GM12878 (cell line): ENCODE results near the gene SUSD6. TPM values are rescaled to one million over a fixed set of nuclear protein-coding genes. Genes with fewer than 3 reads are reported as not detected.
A peak's percentile ranks its signal among the peaks of the same experiment; 100 is the strongest.

Experiments used
- BHLHE40 ChIP-seq, 2 experiments: fragments of 450-650 bp in 1 of 2; IDR thresholded peaks; 2 replicates each; pipeline ENCODE4 v1.6.1; 2011 to 2017; ENCODE audit warnings: low read depth in 2 of 2, borderline replicate concordance in 1 of 2, improper control_type of control experiment in 1 of 2, low read length in 1 of 2, mild to moderate bottlenecking in 1 of 2
- CBX3 ChIP-seq: fragments of 200-600 bp; sonication (generic); IDR thresholded peaks from 2 replicates; pipeline ENCODE4 v1.6.1; 2016; ENCODE audit warnings: low read depth, borderline replicate concordance
- EED ChIP-seq: sonication (generic); IDR thresholded peaks from 2 replicates; pipeline ENCODE4 v1.6.1; 2016; ENCODE audit warnings: antibody characterized with exemption, low read depth
- ETV6 ChIP-seq, 2 experiments: fragments of 450-650 bp in 1 of 2; IDR thresholded peaks in 1 of 2; conservative IDR thresholded peaks in 1 of 2; 2 replicates each; pipeline ENCODE4 v1.6.1; 2014; ENCODE audit warnings: antibody characterized with exemption in 1 of 2, borderline replicate concordance in 1 of 2, low read depth in 1 of 2, mild to moderate bottlenecking in 1 of 2, moderate library complexity in 1 of 2
- FOXM1 ChIP-seq: IDR thresholded peaks from 2 replicates; pipeline ENCODE4 v1.6.1; 2012; ENCODE audit warnings: low read depth, mild to moderate bottlenecking, inconsistent platforms, low read length, moderate library complexity
- HDGF ChIP-seq: fragments of 450-650 bp; IDR thresholded peaks from 2 replicates; pipeline ENCODE4 v1.6.1; 2016; ENCODE audit warnings: antibody characterized with exemption
- IRF3 ChIP-seq: fragments of 450-650 bp; IDR thresholded peaks from 2 replicates; pipeline ENCODE4 v1.6.1; 2014; ENCODE audit warnings: mild to moderate bottlenecking
- KDM1A ChIP-seq: fragments of 200-600 bp; sonication (generic); IDR thresholded peaks from 2 replicates; pipeline ENCODE4 v1.6.1; 2016; ENCODE audit warnings: borderline replicate concordance
- MEF2B ChIP-seq: fragments of 450-650 bp; IDR thresholded peaks from 2 replicates; pipeline ENCODE4 v1.6.1; 2018; ENCODE audit warnings: mild to moderate bottlenecking, moderate library complexity; ENCODE audit not compliant: partially characterized antibody, poor library complexity, severe bottlenecking
- NKRF ChIP-seq: fragments of 450-650 bp; conservative IDR thresholded peaks from 2 replicates; pipeline ENCODE4 v1.6.1; 2017; ENCODE audit warnings: mild to moderate bottlenecking, moderate library complexity
- POLR2A ChIP-seq: IDR thresholded peaks from 2 replicates; pipeline ENCODE4 v1.6.1; 2011; ENCODE audit warnings: low read depth, mild to moderate bottlenecking, low read length
- SKIL ChIP-seq: fragments of 450-650 bp; IDR thresholded peaks from 2 replicates; pipeline ENCODE4 v1.6.1; 2017; ENCODE audit warnings: mild to moderate bottlenecking, low read depth, inconsistent platforms; ENCODE audit not compliant: poor library complexity, severe bottlenecking
- TAF1 ChIP-seq: IDR thresholded peaks from 2 replicates; pipeline ENCODE4 v1.6.1; 2011; ENCODE audit warnings: mild to moderate bottlenecking, low read depth, low read length, borderline replicate concordance
- USF1 ChIP-seq: IDR thresholded peaks from 2 replicates; pipeline ENCODE4 v1.6.1; 2011; ENCODE audit warnings: borderline replicate concordance, low read depth, mild to moderate bottlenecking, moderate library complexity, mixed read lengths, low read length; ENCODE audit not compliant: insufficient read depth; ENCODE audit errors: extremely low read length
- YBX1 ChIP-seq: fragments of 450-650 bp; IDR thresholded peaks from 2 replicates; pipeline ENCODE4 v1.6.1; 2016; ENCODE audit warnings: antibody characterized with exemption
- YY1 ChIP-seq: IDR thresholded peaks from 2 replicates; pipeline ENCODE4 v1.6.1; 2011; ENCODE audit warnings: low read depth, mild to moderate bottlenecking, low read length
- ZBED1 ChIP-seq: IDR thresholded peaks from 2 replicates; pipeline ENCODE4 v1.6.1; 2016; ENCODE audit warnings: borderline replicate concordance
- ZBTB40 ChIP-seq: fragments of 450-650 bp; IDR thresholded peaks from 2 replicates; pipeline ENCODE4 v1.6.1; 2016; ENCODE audit warnings: mild to moderate bottlenecking, moderate library complexity, borderline replicate concordance
- ZNF274 ChIP-seq: IDR thresholded peaks from one replicate; pipeline ENCODE4 v1.8.0; 2011; ENCODE audit not compliant: insufficient read length, insufficient read depth
- ZZZ3 ChIP-seq: IDR thresholded peaks from 2 replicates; pipeline ENCODE4 v1.6.1; 2011; ENCODE audit warnings: low read depth; ENCODE audit not compliant: control insufficient read depth, insufficient read length
- polyA plus RNA-seq, 11 experiments: library from polyadenylated mRNA; depleted of rRNA in 4 of 11; unstranded in 6 of 11; stranded (reverse) in 5 of 11; fragments of >200 nt; fragmentation: Nextera tagmentation in 4 of 11; fragmentation: Illumina TruSeq in 1 of 11; extraction: Ambion mirVana in 4 of 11; extraction: Trizol in 1 of 11; gene quantifications; 1 replicate in 1 of 11; 2 replicates in 10 of 11; pipeline versions ENCODE4 v1.2.1 to v1.2.3, GENCODE V29; 2011 to 2016; ENCODE audit warnings: inconsistent platforms in 2 of 11, missing spikeins in 2 of 11, low read depth in 1 of 11
- total RNA-seq, 4 experiments: library from RNA; depleted of rRNA in 3 of 4; stranded (reverse); fragments of >200 nt in 3 of 4; fragmentation: Illumina TruSeq in 1 of 4; extraction: Trizol in 1 of 4; gene quantifications; 2 replicates each; pipeline versions ENCODE4 v1.2.1 to v1.2.3, GENCODE V29; 2013 to 2021

SUSD6 gene
- total and polyA plus RNA-seq, 10 of the 15 experiments (the other 5 are each of a cell fraction or from before 2014, with no cell fraction given): 6.6 to 39.8 (median 20.2) TPM

- no peak for TF ChIP-seq BHLHE40 (IDR thresholded peaks at IDR 0.05; ENCODE audit: borderline replicate concordance in 1 of 2, low read depth in 2 of 2, low read length in 1 of 2)
- TF ChIP-seq EED: peak; percentile 60; the same call in 1 of the 2 replicates
- TF ChIP-seq IRF3: no peak
- no peak for TF ChIP-seq NKRF
- TF ChIP-seq ZNF274: no peak
- TF ChIP-seq YBX1: no peak
- no peak for TF ChIP-seq TAF1
- peak; percentile 96 for TF ChIP-seq MEF2B
- TF ChIP-seq POLR2A: no peak
- TF ChIP-seq ETV6 (conservative IDR thresholded peaks at IDR 0.05 in 1 of 2, IDR thresholded peaks at IDR 0.05 in 1 of 2; ENCODE audit: borderline replicate concordance in 1 of 2, low read depth in 1 of 2): no peak
- no peak for TF ChIP-seq SKIL
- TF ChIP-seq ZBED1: no peak
- no peak for TF ChIP-seq ZBTB40
- no peak for TF ChIP-seq CBX3
- no peak for TF ChIP-seq ZZZ3
- TF ChIP-seq HDGF: no peak
- no peak for TF ChIP-seq YY1
- TF ChIP-seq KDM1A: no peak
- TF ChIP-seq USF1: no peak
- no peak for TF ChIP-seq FOXM1
These were observed 18.2 kb upstream of the SUSD6 start (continued) for GRCh38 chr14:69593018-69593677.
